Tibial nerve (tissue), 4 donors: ENCODE measurements around the gene SUCLG1. TPM values are rescaled to one million over a fixed set of nuclear protein-coding genes. Genes with fewer than 3 reads are reported as not detected.

ENCODE experiments used
- DNase-seq, 2 donors: peaks; one replicate each; pipeline ENCODE4 v3.0.0-alpha.2; 2019; ENCODE audit warnings: low spot score in 2 of 2
- H3K27ac ChIP-seq, 4 donors: fragments of 200-600 bp; sonication (generic) in 3 of 4; one replicate each; pipeline ENCODE4 v1.5.1; 2017 to 2019; ENCODE audit warnings: mild to moderate bottlenecking in 1 of 4
- H3K27me3 ChIP-seq, 2 donors: fragments of 200-600 bp; sonication (generic) in 1 of 2; one replicate each; pipeline versions ENCODE4 v1.5.1 to v1.6.0; 2017 to 2019
- H3K36me3 ChIP-seq, 3 donors: fragments of 200-600 bp; sonication (generic); one replicate each; pipeline ENCODE4 v1.5.1; 2018 to 2019
- H3K4me1 ChIP-seq, 4 donors: fragments of 200-600 bp; sonication (generic) in 3 of 4; one replicate each; pipeline ENCODE4 v1.5.1; 2017 to 2019
- H3K4me3 ChIP-seq, 4 donors: fragments of 200-600 bp; sonication (generic) in 3 of 4; one replicate each; pipeline ENCODE4 v1.5.1; 2017 to 2019; ENCODE audit warnings: mild to moderate bottlenecking in 1 of 4, moderate library complexity in 1 of 4
- H3K9me3 ChIP-seq, 4 donors: fragments of 200-600 bp; sonication (generic) in 3 of 4; one replicate each; pipeline ENCODE4 v1.5.1; 2017 to 2019
- EP300 ChIP-seq, 2 donors: sonication (generic); formaldehyde crosslinking; IDR thresholded peaks; one replicate each; pipeline ENCODE4 v1.6.1; 2017; ENCODE audit warnings: antibody characterized with exemption in 2 of 2, mild to moderate bottlenecking in 1 of 2
- POLR2A ChIP-seq, 2 donors: fragments of 450-650 bp; IDR thresholded peaks; one replicate each; pipeline ENCODE4 v1.6.1; 2017; ENCODE audit warnings: antibody characterized with exemption in 2 of 2, mild to moderate bottlenecking in 2 of 2, moderate library complexity in 2 of 2
- WGBS, 2 donors: methylation state at CpG; one replicate each; pipeline ENCODE4 v1.1.5; 2018; 5-methylcytosine and 5-hydroxymethylcytosine counted together
- total RNA-seq, 4 donors: library from RNA; depleted of rRNA; stranded (reverse); fragments of >200 nt; gene quantifications; one replicate each; pipeline ENCODE4 v1.1.0, GENCODE V29; 2016
- TF ChIP-seq, protein P1 (sequence below), 5 experiments: fragments of 200-600 bp in 3 of 5; fragments of 450-650 bp in 2 of 5; sonication (generic) in 3 of 5; IDR thresholded peaks; one replicate each; pipeline ENCODE4 v1.5.1; 2016 to 2019; ENCODE audit warnings: antibody characterized with exemption in 5 of 5, mild to moderate bottlenecking in 3 of 5, moderate library complexity in 2 of 5

SUCLG1 gene
- total RNA-seq, 4 donors from 2014 or later: 45.4 to 58.8 (median 52.1) TPM

DNA sequence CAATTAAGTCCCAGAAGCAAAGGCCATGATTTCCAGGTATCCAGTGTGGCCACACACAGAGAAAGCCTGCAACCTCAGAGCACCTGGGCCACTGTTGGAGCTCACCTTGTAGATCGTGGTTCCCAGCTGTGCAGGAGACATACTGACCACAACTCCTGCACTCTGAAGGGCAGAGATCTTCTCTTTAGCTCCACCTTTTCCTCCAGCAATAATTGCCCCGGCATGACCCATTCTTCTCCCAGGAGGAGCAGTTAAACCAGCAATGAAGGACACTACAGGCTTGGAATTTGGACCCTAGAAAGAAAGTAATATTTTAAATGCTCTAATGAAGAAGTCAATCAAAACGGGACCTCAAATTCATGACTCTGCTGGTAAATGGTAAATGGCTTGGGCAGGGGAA, 33.8 kb downstream of the SUCLG1 start:
- Histone ChIP-seq H3K4me3 (no peak overlapping the region), H3K27me3 (no peaks in the 10 kb centered on the region), H3K9me3 (no peaks in the 10 kb centered on the region), H3K36me3 (peaks cover 2 to 69% (median 12%) of the 10 kb centered on the region in 3 donors), H3K4me1 (peaks cover 0 to 12% (median 0%) of the 10 kb centered on the region in 4 donors), H3K27ac (no peak overlapping the region)
- WGBS, 2 donors: 78 to 85% methylated on average over 3 of the region's 3 CpGs
- TF ChIP-seq, protein P1, sequence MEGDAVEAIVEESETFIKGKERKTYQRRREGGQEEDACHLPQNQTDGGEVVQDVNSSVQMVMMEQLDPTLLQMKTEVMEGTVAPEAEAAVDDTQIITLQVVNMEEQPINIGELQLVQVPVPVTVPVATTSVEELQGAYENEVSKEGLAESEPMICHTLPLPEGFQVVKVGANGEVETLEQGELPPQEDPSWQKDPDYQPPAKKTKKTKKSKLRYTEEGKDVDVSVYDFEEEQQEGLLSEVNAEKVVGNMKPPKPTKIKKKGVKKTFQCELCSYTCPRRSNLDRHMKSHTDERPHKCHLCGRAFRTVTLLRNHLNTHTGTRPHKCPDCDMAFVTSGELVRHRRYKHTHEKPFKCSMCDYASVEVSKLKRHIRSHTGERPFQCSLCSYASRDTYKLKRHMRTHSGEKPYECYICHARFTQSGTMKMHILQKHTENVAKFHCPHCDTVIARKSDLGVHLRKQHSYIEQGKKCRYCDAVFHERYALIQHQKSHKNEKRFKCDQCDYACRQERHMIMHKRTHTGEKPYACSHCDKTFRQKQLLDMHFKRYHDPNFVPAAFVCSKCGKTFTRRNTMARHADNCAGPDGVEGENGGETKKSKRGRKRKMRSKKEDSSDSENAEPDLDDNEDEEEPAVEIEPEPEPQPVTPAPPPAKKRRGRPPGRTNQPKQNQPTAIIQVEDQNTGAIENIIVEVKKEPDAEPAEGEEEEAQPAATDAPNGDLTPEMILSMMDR (IDR thresholded peaks at IDR 0.05): no peak
- TF ChIP-seq POLR2A (IDR thresholded peaks at IDR 0.05) (no peak), EP300 (IDR thresholded peaks at IDR 0.05) (no peak)
- DNase-seq: no peak

GRCh38 chr2:84424152-84424551, 34.9 kb downstream of the SUCLG1 start:
- no peaks in the 10 kb centered on the region for H3K9me3 ChIP-seq
- no peak for DNase-seq
- peaks cover 0 to 12% (median 0%) of the 10 kb centered on the region in 4 donors for H3K4me1 ChIP-seq
- TF ChIP-seq POLR2A (IDR thresholded peaks at IDR 0.05): no peak
- TF ChIP-seq, protein P1 (IDR thresholded peaks at IDR 0.05): peak in 3 of 5 experiments; percentile 12 to 17 (median 14)
- H3K4me3 ChIP-seq: no peak overlapping the region
- no peaks in the 10 kb centered on the region for H3K27me3 ChIP-seq
- H3K27ac ChIP-seq: no peak overlapping the region
- H3K36me3 ChIP-seq: peaks cover 2 to 58% (median 8%) of the 10 kb centered on the region in 3 donors

DNA sequence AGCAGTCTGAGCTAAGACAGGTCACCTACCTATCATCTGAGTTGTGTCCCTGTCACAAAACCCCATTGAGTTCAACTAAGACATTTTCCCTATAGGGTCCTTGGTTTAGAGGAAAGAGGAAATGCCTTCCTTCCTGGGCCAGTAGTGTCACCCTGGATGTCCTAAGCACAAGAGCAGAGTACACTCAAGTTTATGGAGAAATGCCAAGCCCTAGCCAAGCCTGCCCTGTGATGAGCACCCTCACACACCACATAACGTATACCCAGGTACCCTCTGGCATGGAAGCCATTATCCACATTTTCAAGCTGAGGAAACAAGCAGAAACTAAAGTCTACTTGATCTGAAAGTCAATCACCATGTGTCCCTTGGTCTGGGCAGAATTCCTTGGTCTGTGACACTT, 37.3 kb downstream of the SUCLG1 start:
- H3K9me3 ChIP-seq: no peaks in the 10 kb centered on the region
- peaks cover 0 to under 1% (median 0%) of the 10 kb centered on the region in 4 donors for H3K4me1 ChIP-seq
- no peak overlapping the region for H3K27ac ChIP-seq
- 84 to 100% methylated on average over 1 of the region's 1 CpG for WGBS, 2 donors
- TF ChIP-seq, protein P1 (IDR thresholded peaks at IDR 0.05): no peak
- TF ChIP-seq EP300 (IDR thresholded peaks at IDR 0.05) (no peak), POLR2A (IDR thresholded peaks at IDR 0.05) (no peak)
- peaks cover 0 to 43% (median 7%) of the 10 kb centered on the region in 3 donors for H3K36me3 ChIP-seq
- no peaks in the 10 kb centered on the region for H3K27me3 ChIP-seq
- no peak for DNase-seq
- H3K4me3 ChIP-seq: no peak overlapping the region

GRCh38 chr2:84421197-84421596, 37.9 kb downstream of the SUCLG1 start:
- TF ChIP-seq, protein P1 (IDR thresholded peaks at IDR 0.05): no peak
- TF ChIP-seq EP300 (IDR thresholded peaks at IDR 0.05) (no peak), POLR2A (IDR thresholded peaks at IDR 0.05) (no peak)
- H3K9me3 ChIP-seq: no peaks in the 10 kb centered on the region
- no peaks in the 10 kb centered on the region for H3K27me3 ChIP-seq
- no peak overlapping the region for H3K4me3 ChIP-seq
- no peak overlapping the region for H3K27ac ChIP-seq
- no peak for DNase-seq
- H3K4me1 ChIP-seq: no peaks in the 10 kb centered on the region
- WGBS, 2 donors: 87 to 88% methylated on average over 2 of the region's 2 CpGs
- H3K36me3 ChIP-seq: peaks cover 0 to 38% (median 7%) of the 10 kb centered on the region in 3 donors

GRCh38 chr2:84417453-84418145, 41.5 kb downstream of the SUCLG1 start:
- Histone ChIP-seq H3K36me3 (peaks cover 0 to 5% (median 0%) of the 10 kb centered on the region in 3 donors), H3K4me1 (no peaks in the 10 kb centered on the region), H3K4me3 (no peak overlapping the region), H3K27ac (no peak overlapping the region), H3K9me3 (no peaks in the 10 kb centered on the region), H3K27me3 (no peaks in the 10 kb centered on the region)
- TF ChIP-seq EP300 (IDR thresholded peaks at IDR 0.05) (no peak), POLR2A (IDR thresholded peaks at IDR 0.05) (no peak)
- TF ChIP-seq, protein P1 (IDR thresholded peaks at IDR 0.05): no peak
- WGBS, 2 donors: 88% methylated on average over 4 of the region's 4 CpGs
- DNase-seq: no peak
